GM21360 (cell line): ENCODE measurements around the gene STXBP1.

ENCODE experiments used
- ATAC-seq: cut with Tn5 transposase; IDR thresholded peaks from one replicate; pipeline ENCODE4 v1.9.1; 2021; ENCODE audit warnings: mild to moderate bottlenecking, moderate library complexity; ENCODE audit not compliant: unreplicated experiment

The STXBP1 gene

GRCh38 chr9:127651697-127652610 lies 39.9 kb downstream of the STXBP1 start:
- no peak for ATAC-seq

DNA sequence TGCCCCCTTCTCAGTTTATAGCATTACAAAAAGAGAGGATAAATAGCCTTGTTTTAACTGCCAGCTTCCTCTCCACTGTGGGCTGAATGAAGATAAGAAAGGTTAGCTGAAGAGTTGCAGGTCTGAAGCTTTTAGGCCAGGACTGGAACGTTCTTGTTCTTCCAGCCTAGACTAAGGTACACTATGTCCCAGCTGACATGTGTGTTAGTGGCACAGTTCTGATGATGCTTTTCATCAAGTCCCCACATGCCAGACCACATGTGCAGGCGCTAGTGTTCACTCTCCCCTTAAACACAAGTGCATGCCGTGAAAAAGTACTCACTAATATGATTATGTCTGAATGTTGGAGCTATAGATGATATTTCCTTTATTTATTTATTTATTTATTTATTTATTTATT lies 40.7 kb downstream of the STXBP1 start:
- ATAC-seq: no peak

GRCh38 chr9:127654619-127655018 lies 42.5 kb downstream of the STXBP1 start:
- ATAC-seq: no peak

DNA sequence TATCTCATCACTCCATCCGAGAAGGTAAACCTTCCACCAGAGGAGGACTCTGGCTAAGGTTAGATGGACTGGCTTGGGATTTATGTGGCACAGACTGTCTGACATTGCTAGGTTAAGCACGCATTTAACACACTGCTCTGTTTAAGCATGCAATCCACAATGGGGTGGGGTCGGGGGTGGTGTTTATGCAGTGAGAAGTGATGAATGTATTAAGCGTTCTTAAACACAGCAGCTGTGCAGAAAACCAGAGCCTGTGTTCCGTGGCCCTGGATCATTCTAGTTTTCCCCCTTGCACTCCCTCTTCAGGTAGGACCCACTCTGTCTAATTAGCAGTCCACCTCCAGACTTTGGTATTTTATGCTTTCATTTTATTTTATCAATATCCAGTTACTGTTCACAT lies 46.4 kb downstream of the STXBP1 start:
- ATAC-seq: no peak

- no peak for ATAC-seq
Measured at GRCh38 chr9:127660886-127661741, 49.0 kb downstream of the STXBP1 start.

DNA sequence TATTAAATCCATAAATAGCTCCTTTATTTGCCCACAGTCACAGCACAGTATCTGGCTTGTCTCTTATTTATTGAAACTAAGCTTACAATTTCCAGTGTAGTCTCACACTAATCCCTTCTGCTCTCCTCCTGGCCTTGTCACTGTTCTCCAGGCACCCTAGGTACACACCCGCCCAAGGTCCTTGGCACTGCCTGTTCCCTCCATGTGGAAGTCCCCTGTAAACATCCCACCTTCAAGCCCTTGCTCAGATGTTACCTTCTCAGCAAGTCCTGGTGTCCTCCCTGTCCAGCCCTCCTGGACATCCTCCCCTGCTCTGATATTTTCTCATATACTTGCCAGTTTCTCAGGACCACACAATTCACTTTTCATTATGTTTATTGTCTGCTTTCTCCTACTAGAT lies 50.5 kb downstream of the STXBP1 start:
- ATAC-seq: no peak

DNA sequence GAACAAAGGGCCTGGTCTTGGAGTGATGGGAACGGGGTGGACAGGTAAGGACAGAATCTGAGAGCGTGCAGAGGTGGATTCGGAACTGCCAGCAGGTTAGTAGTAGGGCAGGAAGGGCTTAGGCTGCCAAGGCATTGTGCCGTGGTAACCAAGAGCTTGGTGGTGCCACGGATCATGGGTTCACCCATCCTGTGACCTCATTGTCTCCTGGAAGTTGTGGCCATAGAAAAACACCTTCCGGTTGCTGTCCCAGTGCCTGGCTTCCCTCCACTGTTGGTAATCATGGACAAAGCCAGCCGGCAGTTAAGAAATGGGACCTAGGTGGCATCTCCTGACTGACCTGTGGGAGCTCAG lies 52.2 kb downstream of the STXBP1 start:
- no peak for ATAC-seq

DNA sequence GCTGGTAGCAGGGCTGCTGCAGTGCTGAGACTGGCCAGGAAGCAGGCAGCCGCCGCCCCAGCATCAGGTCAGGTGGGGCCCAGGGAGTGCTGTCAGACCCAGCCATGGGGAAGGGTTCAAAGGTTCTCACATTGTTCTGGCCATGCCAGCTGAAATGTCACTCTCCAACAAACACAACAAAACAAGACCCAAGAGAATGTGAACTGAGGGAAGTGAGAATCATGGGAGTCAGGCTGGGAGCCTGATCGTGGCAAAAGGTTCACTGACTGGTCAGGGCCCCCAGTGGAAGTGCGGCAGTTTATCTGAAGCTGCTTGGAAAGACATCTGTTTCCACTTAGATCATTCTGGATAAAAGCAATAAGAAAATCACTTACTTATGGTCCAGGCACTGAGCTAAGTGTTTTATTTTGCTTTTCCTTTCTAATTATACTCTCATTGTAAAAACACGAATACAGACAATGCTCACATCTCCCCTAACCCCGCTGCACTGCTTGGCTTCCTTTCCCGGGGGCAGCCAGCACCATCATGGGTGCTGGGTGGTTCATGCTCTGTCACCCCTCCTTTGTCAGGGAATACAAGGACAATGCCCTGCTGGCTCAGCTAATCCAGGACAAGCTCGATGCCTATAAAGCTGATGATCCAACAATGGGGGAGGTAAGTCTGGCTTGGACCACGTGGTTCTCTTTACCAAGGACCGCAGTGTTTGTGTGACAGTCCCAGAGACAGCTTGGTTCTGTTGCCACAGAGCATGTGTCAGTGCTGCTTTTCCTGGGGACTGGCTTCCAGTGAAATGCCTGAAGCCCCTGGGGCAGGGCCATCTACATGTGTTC lies 52.8 kb downstream of the STXBP1 start:
- ATAC-seq: no peak

GRCh38 chr9:127667127-127667844 lies 55.2 kb downstream of the STXBP1 start:
- no peak for ATAC-seq

- no peak for ATAC-seq
Measured at GRCh38 chr9:127667906-127668305, 55.8 kb downstream of the STXBP1 start.

DNA sequence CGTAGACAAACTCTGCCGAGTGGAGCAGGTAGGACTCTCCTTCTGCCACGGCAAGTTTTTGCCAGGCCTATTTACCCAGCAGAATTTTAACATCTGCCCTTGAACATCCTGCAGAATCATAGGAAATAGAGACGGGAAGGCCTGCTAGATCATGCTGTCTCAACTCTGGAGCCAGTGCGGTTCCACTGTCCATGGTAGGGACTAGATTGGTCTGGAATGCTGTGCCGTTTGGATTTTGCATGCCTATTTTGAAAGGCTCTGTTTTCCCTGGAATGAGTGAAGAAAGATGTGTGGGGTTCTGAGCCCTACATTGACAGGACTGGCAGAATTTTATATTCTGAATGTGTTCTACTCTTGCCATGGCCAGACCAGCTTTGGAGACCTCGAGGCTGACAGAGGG lies 61.2 kb downstream of the STXBP1 start:
- ATAC-seq: no peak

GRCh38 chr9:127676638-127677037 lies 64.6 kb downstream of the STXBP1 start:
- ATAC-seq: no peak

GRCh38 chr9:127679506-127679905 lies 67.4 kb downstream of the STXBP1 start:
- no peak for ATAC-seq

DNA sequence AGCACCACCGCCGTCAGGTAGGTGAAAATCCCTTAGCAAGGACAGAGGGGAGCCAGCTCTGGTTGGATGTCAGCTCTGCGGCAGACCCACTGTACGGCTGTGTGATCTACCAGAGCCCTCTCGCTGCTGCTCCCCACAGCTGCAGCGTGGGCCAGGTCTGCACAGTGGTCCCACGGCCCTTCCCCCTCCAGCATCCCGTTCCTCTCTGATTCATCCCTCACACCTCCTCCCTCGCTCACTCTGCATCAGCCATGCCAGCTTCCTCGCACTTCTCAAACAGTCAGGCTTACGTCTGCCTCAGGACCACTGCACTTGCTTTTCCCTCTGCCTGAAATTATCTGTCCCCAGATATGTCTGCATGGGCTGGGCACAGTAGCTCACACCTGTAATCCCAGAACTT lies 68.1 kb downstream of the STXBP1 start:
- ATAC-seq: no peak

DNA sequence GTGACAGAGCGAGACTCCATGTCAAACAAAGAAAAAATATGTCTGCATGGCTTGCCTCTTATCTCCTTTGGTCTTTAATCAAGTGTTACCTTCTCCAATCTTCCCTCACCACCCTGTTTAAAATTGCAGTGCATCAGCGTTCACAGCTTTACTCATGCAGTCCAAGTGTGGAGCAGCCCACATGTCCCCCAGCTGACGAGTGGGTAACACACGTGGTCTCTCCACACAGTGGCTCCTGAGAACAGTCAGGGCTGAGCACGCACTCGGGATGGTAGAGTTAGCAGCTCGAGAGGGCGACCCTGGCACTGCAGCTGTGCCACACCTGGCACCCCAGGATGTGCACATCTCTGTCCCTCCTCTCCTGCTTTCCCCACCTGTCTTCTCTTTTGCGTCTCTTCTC lies 68.8 kb downstream of the STXBP1 start:
- no peak for ATAC-seq

- ATAC-seq: no peak
Measured at GRCh38 chr9:127682351-127683136, 70.5 kb downstream of the STXBP1 start.

- ATAC-seq: no peak
Measured at GRCh38 chr9:127683723-127684122, 71.6 kb downstream of the STXBP1 start.

- no peak for ATAC-seq
Measured at GRCh38 chr9:127684576-127684975, 72.5 kb downstream of the STXBP1 start.

DNA sequence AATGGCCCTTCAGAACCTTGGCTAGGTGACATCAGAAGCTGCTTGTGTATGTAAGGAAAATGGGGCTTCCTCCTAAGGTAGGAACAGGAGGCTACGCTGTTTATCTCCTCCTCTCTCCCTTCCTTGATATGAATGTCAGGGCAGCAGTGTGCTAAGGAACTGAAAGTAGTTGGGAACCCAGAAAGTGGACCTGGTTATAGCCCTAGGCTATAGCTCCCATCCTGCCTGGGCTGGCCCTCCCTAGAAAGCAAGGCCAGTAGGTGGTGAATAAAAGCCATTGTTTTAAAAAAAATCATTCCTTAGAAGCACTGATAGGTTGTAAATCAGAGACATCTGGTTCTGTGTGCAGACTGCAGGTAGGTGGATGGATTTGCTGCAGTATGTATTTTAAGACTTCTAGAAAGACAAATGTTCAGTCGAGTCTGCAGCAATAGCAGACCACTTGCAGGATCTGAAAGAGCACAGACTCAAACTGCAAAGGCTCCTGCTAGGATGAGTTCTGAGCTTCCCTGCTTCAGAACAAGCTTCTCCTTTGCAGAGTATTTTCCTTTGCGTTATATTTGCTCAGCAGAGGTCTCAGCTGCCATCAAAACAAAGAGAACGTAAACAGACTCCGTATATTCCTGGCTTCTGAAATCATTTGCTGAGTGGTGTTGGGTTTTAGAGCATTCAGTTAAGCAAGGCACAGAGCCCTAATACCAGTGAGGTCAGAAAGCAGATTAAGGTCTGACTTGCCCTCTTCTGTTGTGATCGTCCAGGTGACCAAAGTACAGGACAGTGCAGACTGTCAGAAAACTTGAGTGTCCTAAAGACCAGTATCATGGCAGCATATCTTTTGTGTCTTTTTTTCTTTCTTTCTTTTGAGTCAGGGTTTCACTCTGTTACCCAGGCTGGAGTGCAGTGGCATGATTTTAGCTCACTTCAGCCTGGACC lies 74.7 kb downstream of the STXBP1 start:
- no peak for ATAC-seq
